Activated B cell treated with CpG ODN at 0.5 μM for 24 hours (primary cell): ENCODE data around the gene TMEM94. TPM values are rescaled to one million over a fixed set of nuclear protein-coding genes. Genes with fewer than 3 reads are reported as not detected.

Experiments
- ATAC-seq: fragments of 200-7000 bp; cut with Tn5 transposase; one replicate; pipeline ENCODE4 v1.10.0; 2021; ENCODE audit warnings: low read depth, mild to moderate bottlenecking, moderate library complexity
- CTCF ChIA-PET: fragments of 350-600 bp; sonication (Branson Sonifier 250); formaldehyde crosslinking; loops from one replicate; lab custom pipeline; 2021; ENCODE audit warnings: antibody characterized with exemption; lab: Charles Lee
- POLR2A ChIA-PET: fragments of 350-600 bp; sonication (Branson Sonifier 250); formaldehyde crosslinking; loops from one replicate; lab custom pipeline; 2021; ENCODE audit warnings: antibody characterized with exemption; lab: Charles Lee
- DNase-seq: peaks from one replicate; pipeline ENCODE4 v3.0.0; 2022
- H3K27ac Mint-ChIP-seq: one replicate; pipeline ENCODE4 v1.8.0; 2020; ENCODE audit warnings: mixed read lengths
- H3K27me3 Mint-ChIP-seq: one replicate; pipeline ENCODE4 v1.8.0; 2021; ENCODE audit warnings: mixed read lengths
- H3K36me3 Mint-ChIP-seq: one replicate; pipeline ENCODE4 v1.8.0; 2021; ENCODE audit warnings: low read depth, mixed read lengths
- H3K4me1 Mint-ChIP-seq: one replicate; pipeline ENCODE4 v1.8.0; 2021; ENCODE audit warnings: mixed read lengths
- H3K4me3 Mint-ChIP-seq: one replicate; pipeline ENCODE4 v1.8.0; 2020; ENCODE audit warnings: mild to moderate bottlenecking, mixed read lengths
- H3K9me3 Mint-ChIP-seq: one replicate; pipeline ENCODE4 v1.8.0; 2020; ENCODE audit warnings: mixed read lengths
- intact Hi-C: fragments of 100-400 bp; cut with micrococcal nuclease; formaldehyde crosslinking; loops from one replicate; pipeline ENCODE4 v1.15.1; 2024
- total RNA-seq: library from RNA; stranded (reverse); gene quantifications from 2 replicates; pipeline ENCODE4 v1.2.3, GENCODE V29; 2022
- TF ChIP-seq, protein P1 (sequence below): fragments of 200-600 bp; IDR thresholded peaks from one replicate; pipeline ENCODE4 v1.8.0; 2022; ENCODE audit warnings: antibody characterized with exemption, mild to moderate bottlenecking

The TMEM94 gene
- total RNA-seq, result 80.3 and 86.6 TPM in 2 replicates

DNA sequence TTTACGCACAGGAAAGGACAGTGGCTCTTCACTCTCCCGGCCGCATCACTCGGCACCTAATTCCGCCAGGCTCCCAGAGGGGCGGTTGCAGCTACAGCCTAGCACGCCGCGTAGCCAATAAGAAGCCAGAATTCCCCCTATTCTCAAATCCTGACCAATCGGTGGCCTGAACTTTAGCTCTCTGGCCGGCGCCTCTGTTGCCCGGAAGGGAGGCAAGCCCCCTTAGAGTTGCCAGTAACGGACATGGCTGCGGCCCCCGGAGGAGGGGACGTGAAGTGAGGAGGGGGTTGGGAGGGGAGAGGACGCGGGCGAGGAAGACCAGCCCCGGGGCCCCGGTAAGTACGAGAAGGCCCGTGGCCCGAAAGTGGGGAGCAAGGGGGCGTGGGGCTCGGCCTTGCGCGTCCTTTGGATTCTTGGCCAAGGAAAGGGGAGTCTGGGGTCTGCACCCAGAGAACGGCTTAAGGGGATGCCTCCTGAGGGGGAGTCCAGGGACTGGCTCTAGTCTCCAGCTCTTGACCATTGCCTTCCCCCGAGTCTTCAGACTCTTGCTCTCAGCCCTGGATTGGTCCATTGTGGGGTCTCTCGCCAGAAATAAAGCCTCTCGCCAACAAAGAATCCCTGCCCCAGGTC lies at the start of gene TMEM94:
Gene TMEM94 (plus strand): TSS at position 219 of the 630 bp plus-strand sequence. CDS start 15,271 bp downstream, outside the sequence.
- Mint-ChIP-seq H3K4me1 (peaks cover 41% of the 10 kb centered on the region), H3K4me3 (peak within 1 kb of the TSS; percentile 91), H3K27me3 (no peaks in the 10 kb centered on the region), H3K9me3 (no peaks in the 10 kb centered on the region), H3K36me3 (peaks cover 1% of the 10 kb centered on the region), H3K27ac (peak within 1 kb of the TSS; percentile 88)
- intact Hi-C loops, result loop anchor here (1.0 to 2.0 kb wide), 5 partner anchors 52 to 583 kb away; partner anchors contain the start of genes GRB2, LLGL2, SLC25A19 and TSEN54
- ChIA-PET POLR2A (interaction anchor here (0.5 to 2.5 kb wide), 31 partner anchors 9 to 1175 kb away, joined by 3 to 18 read pairs (median 4); partner anchors contain the start of genes ARMC7, FDXR, GGA3 and GRB2), CTCF (interaction anchor here (0.7 to 1.5 kb wide), 6 partner anchors 44 to 325 kb away, joined by 3 to 6 read pairs (median 4); partner anchors contain the start of genes NT5C, SLC25A19 and TSEN54)
- ATAC-seq, result peak; percentile 94
- TF ChIP-seq, protein P1, sequence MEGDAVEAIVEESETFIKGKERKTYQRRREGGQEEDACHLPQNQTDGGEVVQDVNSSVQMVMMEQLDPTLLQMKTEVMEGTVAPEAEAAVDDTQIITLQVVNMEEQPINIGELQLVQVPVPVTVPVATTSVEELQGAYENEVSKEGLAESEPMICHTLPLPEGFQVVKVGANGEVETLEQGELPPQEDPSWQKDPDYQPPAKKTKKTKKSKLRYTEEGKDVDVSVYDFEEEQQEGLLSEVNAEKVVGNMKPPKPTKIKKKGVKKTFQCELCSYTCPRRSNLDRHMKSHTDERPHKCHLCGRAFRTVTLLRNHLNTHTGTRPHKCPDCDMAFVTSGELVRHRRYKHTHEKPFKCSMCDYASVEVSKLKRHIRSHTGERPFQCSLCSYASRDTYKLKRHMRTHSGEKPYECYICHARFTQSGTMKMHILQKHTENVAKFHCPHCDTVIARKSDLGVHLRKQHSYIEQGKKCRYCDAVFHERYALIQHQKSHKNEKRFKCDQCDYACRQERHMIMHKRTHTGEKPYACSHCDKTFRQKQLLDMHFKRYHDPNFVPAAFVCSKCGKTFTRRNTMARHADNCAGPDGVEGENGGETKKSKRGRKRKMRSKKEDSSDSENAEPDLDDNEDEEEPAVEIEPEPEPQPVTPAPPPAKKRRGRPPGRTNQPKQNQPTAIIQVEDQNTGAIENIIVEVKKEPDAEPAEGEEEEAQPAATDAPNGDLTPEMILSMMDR, result no peak
- DNase-seq, result peak; percentile 74

DNA sequence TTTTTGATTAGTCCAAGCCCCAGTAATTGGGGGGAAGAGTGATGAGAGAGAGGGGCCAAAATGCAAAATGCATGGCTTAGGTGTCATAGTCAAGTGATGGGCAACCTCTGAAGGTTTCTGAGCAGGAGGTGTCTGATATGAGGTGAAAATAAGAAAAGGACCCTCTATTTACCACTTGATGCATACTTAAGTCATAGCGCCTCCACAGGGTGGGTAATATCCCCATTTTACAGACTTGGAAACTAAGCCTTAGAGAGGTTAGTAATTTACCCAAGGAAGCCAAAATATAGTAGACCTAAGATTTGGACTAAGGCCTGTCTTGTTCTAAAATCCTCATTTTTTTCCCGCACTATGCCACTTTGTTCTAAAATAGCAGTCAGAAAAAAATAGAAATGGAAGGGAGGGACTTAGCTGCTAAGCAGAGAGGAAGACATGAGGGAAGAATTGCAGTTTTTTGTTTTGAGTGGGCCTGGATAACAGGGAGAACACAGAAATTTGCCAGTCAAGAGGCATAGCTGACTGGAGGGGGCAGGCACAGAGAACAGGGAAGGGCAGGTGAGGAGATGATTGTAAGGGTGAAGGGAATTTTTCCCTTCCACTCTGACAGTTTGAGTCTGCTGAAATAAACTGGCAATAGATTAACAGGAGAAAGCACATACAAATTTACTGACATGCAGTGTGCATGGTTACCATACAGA lies 48.6 kb upstream of the TMEM94 start:
- DNase-seq (no peak), ATAC-seq (no peak)
- ChIA-PET POLR2A (interaction anchor here (1.1 to 5.0 kb wide), 5 partner anchors 63 to 181 kb away, joined by 3 to 136 read pairs (median 11); partner anchors contain the start of gene SLC25A19), CTCF (interaction anchor here (1.9 kb wide), 1 partner anchor 85 kb away, joined by 7 read pairs; no protein-coding TSS in a partner anchor)
- intact Hi-C loops, result loop anchor here (5.0 to 10.0 kb wide), 2 partner anchors 223 to 1329 kb away; partner anchors contain the start of genes MFSD11, SRSF2 and SUMO2
- peaks cover 16% of the 10 kb centered on the region for H3K36me3 Mint-ChIP-seq
- peaks cover 33% of the 10 kb centered on the region for H3K4me1 Mint-ChIP-seq
- H3K27me3 Mint-ChIP-seq, result no peaks in the 10 kb centered on the region
- TF ChIP-seq, protein P1, result no peak
- H3K4me3 Mint-ChIP-seq, result no peak overlapping the region
- no peak overlapping the region for H3K27ac Mint-ChIP-seq
- H3K9me3 Mint-ChIP-seq, result no peaks in the 10 kb centered on the region

DNA sequence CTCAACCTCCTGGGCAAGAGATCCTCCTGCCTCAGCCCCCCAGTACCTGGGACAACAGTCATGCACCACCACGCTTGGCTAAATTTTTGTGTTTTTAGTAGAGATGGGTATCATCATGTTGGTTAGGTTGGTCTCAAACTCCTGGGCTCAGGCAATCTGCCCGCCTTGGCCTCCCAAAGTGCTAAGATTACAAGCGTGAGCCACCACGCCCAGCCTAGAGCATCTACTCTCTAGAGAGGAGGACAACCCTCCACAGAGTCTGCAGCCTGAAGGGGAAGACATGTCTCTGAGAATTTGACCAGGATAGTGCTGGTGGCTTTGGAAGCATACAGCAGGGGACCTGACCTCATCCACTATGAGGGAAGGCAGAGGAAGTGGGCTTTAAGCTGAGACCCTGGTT lies 46.3 kb upstream of the TMEM94 start:
- H3K4me1 Mint-ChIP-seq, result peaks cover 24% of the 10 kb centered on the region
- ChIA-PET CTCF (interaction anchor here (0.6 to 1.8 kb wide), 2 partner anchors 10 to 139 kb away, joined by 3 to 4 read pairs; partner anchors contain the start of gene MIF4GD), POLR2A (interaction anchor here (0.7 to 3.3 kb wide), 6 partner anchors 46 to 140 kb away, joined by 3 to 11 read pairs (median 4); partner anchors contain the start of genes MIF4GD, SLC25A19 and TMEM94)
- DNase-seq (no peak), ATAC-seq (no peak)
- TF ChIP-seq, protein P1, result no peak
- no peak overlapping the region for H3K4me3 Mint-ChIP-seq
- H3K36me3 Mint-ChIP-seq, result peaks cover 2% of the 10 kb centered on the region
- no peak overlapping the region for H3K27ac Mint-ChIP-seq
- no peaks in the 10 kb centered on the region for H3K27me3 Mint-ChIP-seq
- no peaks in the 10 kb centered on the region for H3K9me3 Mint-ChIP-seq
- intact Hi-C loops, result loop anchor here (5.0 kb wide), 1 partner anchor 177 kb away; the partner anchor contains the start of gene MYO15B

DNA sequence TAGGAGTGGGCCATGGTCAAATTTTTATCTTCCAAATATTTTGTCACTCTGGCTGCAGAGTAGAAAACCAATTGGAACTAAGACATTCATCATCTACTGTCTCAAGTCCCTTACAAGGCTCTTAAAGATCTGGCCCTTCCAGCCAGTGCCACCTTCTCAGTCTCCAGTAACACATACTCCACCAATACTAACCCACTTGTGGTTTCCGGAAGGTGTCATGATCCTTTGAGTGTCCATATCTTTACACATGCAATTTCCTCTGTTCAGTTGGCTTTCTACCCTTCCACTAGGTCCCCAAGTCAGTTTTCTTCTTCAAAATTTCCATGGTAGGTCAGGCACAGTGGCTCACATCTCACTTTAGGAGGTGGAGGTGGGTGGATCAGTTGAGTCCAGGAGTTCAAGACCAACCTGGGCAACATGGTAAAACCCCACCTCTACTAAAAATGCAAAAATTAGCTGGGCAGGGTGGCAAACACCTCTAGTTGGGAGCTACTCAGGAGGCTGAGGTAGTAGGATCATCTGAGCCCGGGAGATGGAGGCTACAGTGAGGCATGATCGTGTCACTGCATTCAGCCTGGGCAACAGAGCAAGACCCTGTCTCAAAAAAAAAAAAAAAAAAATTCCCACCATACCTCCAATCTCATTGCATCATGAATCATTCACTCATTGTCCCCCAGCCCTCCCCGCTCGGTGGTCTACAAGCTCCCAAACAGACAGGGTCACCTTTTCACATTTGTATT lies 44.9 kb upstream of the TMEM94 start:
- Mint-ChIP-seq H3K4me3 (no peak overlapping the region), H3K27ac (peak overlapping the region; percentile 41), H3K36me3 (no peaks in the 10 kb centered on the region), H3K27me3 (no peaks in the 10 kb centered on the region), H3K4me1 (peaks cover 16% of the 10 kb centered on the region), H3K9me3 (no peaks in the 10 kb centered on the region)
- CTCF ChIA-PET, result interaction anchor here (0.6 to 3.4 kb wide), 13 partner anchors 19 to 454 kb away, joined by 3 to 53 read pairs (median 6); partner anchors contain the start of genes MIF4GD and SLC25A19
- intact Hi-C loops, result loop anchor here (1.0 to 5.0 kb wide), 7 partner anchors 88 to 450 kb away; partner anchors contain the start of genes MYO15B and SLC25A19
- no peak for ATAC-seq
- no peak for DNase-seq
- POLR2A ChIA-PET, result interaction anchor here (0.6 to 2.4 kb wide), 11 partner anchors 10 to 297 kb away, joined by 3 to 34 read pairs (median 8); partner anchors contain the start of genes GGA3, MIF4GD, MRPS7 and SLC25A19
- TF ChIP-seq, protein P1, result no peak
